Measurements from ENCODE around the gene ADAMTS3.

The ADAMTS3 gene

GRCh38 chr4:72391281-72391680, 177.7 kb downstream of the ADAMTS3 start:
- no peak for DNase-seq

GRCh38 chr4:72390409-72390808, 178.6 kb downstream of the ADAMTS3 start:
- no peak for DNase-seq

GRCh38 chr4:72388521-72388920, 180.5 kb downstream of the ADAMTS3 start:
- no peak for DNase-seq

GRCh38 chr4:72387959-72388358, 181.1 kb downstream of the ADAMTS3 start:
- no peak for DNase-seq

- DNase-seq: no peak
Measured at GRCh38 chr4:72383439-72383838, 185.6 kb downstream of the ADAMTS3 start.

- DNase-seq: no peak
Measured at GRCh38 chr4:72378901-72379300, 190.1 kb downstream of the ADAMTS3 start.

- no peak for DNase-seq
Measured at GRCh38 chr4:72377491-72378194, 191.4 kb downstream of the ADAMTS3 start.

- DNase-seq: no peak
Measured at GRCh38 chr4:72376901-72377300, 192.1 kb downstream of the ADAMTS3 start.

GRCh38 chr4:72375073-72375736, 193.8 kb downstream of the ADAMTS3 start:
- DNase-seq: no peak

GRCh38 chr4:72374159-72374558, 194.9 kb downstream of the ADAMTS3 start:
- DNase-seq: no peak

GRCh38 chr4:72366601-72367000, 202.4 kb downstream of the ADAMTS3 start:
- DNase-seq: no peak

- no peak for DNase-seq
Measured at GRCh38 chr4:72365981-72366380, 203.0 kb downstream of the ADAMTS3 start.

- no peak for DNase-seq
Measured at GRCh38 chr4:72365016-72365415, 204.0 kb downstream of the ADAMTS3 start.

GRCh38 chr4:72360075-72360474, 208.9 kb downstream of the ADAMTS3 start:
- DNase-seq: no peak

- no peak for DNase-seq
Measured at GRCh38 chr4:72358483-72358882, 210.5 kb downstream of the ADAMTS3 start.

- DNase-seq: no peak
Measured at GRCh38 chr4:72357908-72358307, 211.1 kb downstream of the ADAMTS3 start.

- no peak for DNase-seq
Measured at GRCh38 chr4:72352711-72353110, 216.3 kb downstream of the ADAMTS3 start.

- DNase-seq: no peak
Measured at GRCh38 chr4:72351521-72351920, 217.5 kb downstream of the ADAMTS3 start.

GRCh38 chr4:72348701-72349100, 220.3 kb downstream of the ADAMTS3 start:
- no peak for DNase-seq

GRCh38 chr4:72344418-72344817, 224.6 kb downstream of the ADAMTS3 start:
- no peak for DNase-seq

- DNase-seq: no peak
Measured at GRCh38 chr4:72341432-72341820, 227.6 kb downstream of the ADAMTS3 start.

- DNase-seq: no peak
Measured at GRCh38 chr4:72340803-72341431, 228.1 kb downstream of the ADAMTS3 start.

- DNase-seq: no peak
Measured at GRCh38 chr4:72338060-72338459, 231.0 kb downstream of the ADAMTS3 start.

GRCh38 chr4:72330381-72330780, 238.6 kb downstream of the ADAMTS3 start:
- DNase-seq: no peak
